Endodermal cell (in vitro differentiated cells): ENCODE results near the gene CC2D2A. TPM values are rescaled to one million over a fixed set of nuclear protein-coding genes. Genes with fewer than 3 reads are reported as not detected.
"Not testable (repeated sequence)": the region's sequence is repeated elsewhere in the genome, so short reads cannot be mapped to it uniquely, and the experiment has no call there.

ENCODE experiments used
- DNase-seq: peaks from one replicate; pipeline ENCODE4 v3.0.0-alpha.2; 2017
- H3K27ac ChIP-seq: 2 replicates; pipeline ENCODE4 v1.5.1; 2013; ENCODE audit warnings: mild to moderate bottlenecking, low read depth, low read length, moderate library complexity
- H3K27me3 ChIP-seq: 2 replicates; pipeline ENCODE4 v1.6.1; 2013; ENCODE audit warnings: mild to moderate bottlenecking, low read length, moderate library complexity; ENCODE audit not compliant: insufficient read depth, control insufficient read depth, poor library complexity, severe bottlenecking
- H3K36me3 ChIP-seq: 2 replicates; pipeline ENCODE4 v1.7.0; 2013; ENCODE audit warnings: mild to moderate bottlenecking, low read length, moderate library complexity; ENCODE audit not compliant: control insufficient read depth, insufficient read depth
- H3K4me1 ChIP-seq: one replicate; pipeline ENCODE4 v1.7.0; 2013; ENCODE audit warnings: low read length; ENCODE audit not compliant: control insufficient read depth, insufficient read depth
- H3K4me3 ChIP-seq: 2 replicates; pipeline ENCODE4 v1.5.1; 2013; ENCODE audit warnings: mild to moderate bottlenecking, low read length, moderate library complexity
- H3K9ac ChIP-seq: 2 replicates; pipeline ENCODE4 v1.6.1; 2013; ENCODE audit warnings: mild to moderate bottlenecking, low read length, moderate library complexity; ENCODE audit not compliant: poor library complexity, severe bottlenecking; ENCODE audit errors: extremely low read depth
- H3K9me3 ChIP-seq: 2 replicates; pipeline ENCODE4 v1.6.1; 2013; ENCODE audit warnings: mild to moderate bottlenecking, low read length, moderate library complexity; ENCODE audit not compliant: control insufficient read depth
- H3K27ac Mint-ChIP-seq: 2 replicates; pipeline ENCODE4 v1.8.0; 2020; ENCODE audit warnings: mixed read lengths
- H3K27me3 Mint-ChIP-seq: 2 replicates; pipeline ENCODE4 v1.8.0; 2021; ENCODE audit warnings: mild to moderate bottlenecking, mixed read lengths; ENCODE audit not compliant: insufficient read depth
- H3K36me3 Mint-ChIP-seq: 2 replicates; pipeline ENCODE4 v1.8.0; 2020; ENCODE audit warnings: low read depth, mixed read lengths
- H3K4me1 Mint-ChIP-seq: 2 replicates; pipeline ENCODE4 v1.8.0; 2020; ENCODE audit warnings: mixed read lengths
- H3K4me3 Mint-ChIP-seq: 2 replicates; pipeline ENCODE4 v1.8.0; 2020; ENCODE audit warnings: mild to moderate bottlenecking, moderate library complexity, mixed read lengths
- H3K9me3 Mint-ChIP-seq: 2 replicates; pipeline ENCODE4 v1.8.0; 2020; ENCODE audit warnings: mild to moderate bottlenecking, mixed read lengths
- CTCF ChIP-seq: fragments of 200-600 bp; sonication (generic); conservative IDR thresholded peaks from 2 replicates; pipeline ENCODE4 v1.5.0; 2021; ENCODE audit warnings: antibody characterized with exemption, mild to moderate bottlenecking
- whole genome bisulfite sequencing, 2 experiments: methylation state at CpG; one replicate each; pipeline versions ENCODE4 v1.1.5 to v1.1.7; 2013; ENCODE audit warnings: missing lambda C conversion rate in 2 of 2, mixed read lengths in 1 of 2; ENCODE audit not compliant: insufficient coverage in 1 of 2, insufficient read length in 1 of 2; 5-methylcytosine and 5-hydroxymethylcytosine counted together
- total RNA-seq, 2 donors: library from RNA; stranded (reverse); fragmentation: NEBNext Ultra II Directional in 1 of 2; extraction: Animal tissue kit (Norgen Biotek cat#: 25700) in 1 of 2; gene quantifications; 2 replicates in 1 of 2; 3 replicates in 1 of 2; pipeline ENCODE4 v1.2.1, GENCODE V29; 2021

Gene CC2D2A
- total RNA-seq, 2 donors from 2014 or later, result 12.3 to 25.2 TPM

GRCh38 chr4:15605537-15605936 is 135.9 kb downstream of the CC2D2A start:
- H3K27ac Mint-ChIP-seq, result peak overlapping the region; percentile 50
- H3K4me1 Mint-ChIP-seq, result no peaks in the 10 kb centered on the region
- no peaks in the 10 kb centered on the region for H3K27me3 Mint-ChIP-seq
- Histone ChIP-seq H3K9ac (no peak overlapping the region), H3K9me3 (peaks cover 17% of the 10 kb centered on the region), H3K4me1 (no peaks in the 10 kb centered on the region), H3K4me3 (no peak overlapping the region), H3K27me3 (no peaks in the 10 kb centered on the region), H3K27ac (no peak overlapping the region), H3K36me3 (peaks cover 55% of the 10 kb centered on the region)
- peaks cover 5% of the 10 kb centered on the region for H3K9me3 Mint-ChIP-seq
- no peak for DNase-seq
- no peak for TF ChIP-seq CTCF
- H3K36me3 Mint-ChIP-seq, result peaks cover 42% of the 10 kb centered on the region
- no peak overlapping the region for H3K4me3 Mint-ChIP-seq
- 91 to 94% methylated on average over 5 of the region's 5 CpGs for WGBS, 2 experiments

DNA sequence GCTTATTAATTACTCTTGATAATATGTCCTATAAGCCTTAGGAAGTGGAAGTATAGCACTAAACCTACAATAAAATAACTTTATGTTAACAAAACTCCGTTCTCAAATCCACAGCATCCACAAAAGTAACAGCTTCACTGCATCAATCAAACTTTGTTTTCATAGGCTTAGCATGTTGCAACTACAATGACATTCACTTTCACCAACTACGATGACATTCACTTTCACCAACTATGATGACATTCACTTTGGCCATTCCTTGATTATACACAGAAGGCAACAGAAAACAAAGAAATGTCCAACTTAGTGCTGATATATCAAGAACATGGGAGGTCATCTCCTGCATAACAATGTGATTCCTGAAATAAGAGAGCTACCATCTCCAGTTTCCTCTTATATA is 141.2 kb downstream of the CC2D2A start:
- Histone ChIP-seq H3K27ac (no peak overlapping the region), H3K36me3 (peaks cover 20% of the 10 kb centered on the region), H3K4me3 (no peak overlapping the region), H3K27me3 (no peaks in the 10 kb centered on the region), H3K9me3 (no peaks in the 10 kb centered on the region), H3K9ac (no peak overlapping the region), H3K4me1 (no peaks in the 10 kb centered on the region)
- TF ChIP-seq CTCF, result no peak
- no peaks in the 10 kb centered on the region for H3K27me3 Mint-ChIP-seq
- no peak overlapping the region for H3K4me3 Mint-ChIP-seq
- WGBS, 2 experiments, result 98 to 100% methylated on average over 2 of the region's 2 CpGs
- peaks cover 18% of the 10 kb centered on the region for H3K36me3 Mint-ChIP-seq
- H3K4me1 Mint-ChIP-seq, result no peaks in the 10 kb centered on the region
- no peak overlapping the region for H3K27ac Mint-ChIP-seq
- DNase-seq, result no peak
- peaks cover 1% of the 10 kb centered on the region for H3K9me3 Mint-ChIP-seq

DNA sequence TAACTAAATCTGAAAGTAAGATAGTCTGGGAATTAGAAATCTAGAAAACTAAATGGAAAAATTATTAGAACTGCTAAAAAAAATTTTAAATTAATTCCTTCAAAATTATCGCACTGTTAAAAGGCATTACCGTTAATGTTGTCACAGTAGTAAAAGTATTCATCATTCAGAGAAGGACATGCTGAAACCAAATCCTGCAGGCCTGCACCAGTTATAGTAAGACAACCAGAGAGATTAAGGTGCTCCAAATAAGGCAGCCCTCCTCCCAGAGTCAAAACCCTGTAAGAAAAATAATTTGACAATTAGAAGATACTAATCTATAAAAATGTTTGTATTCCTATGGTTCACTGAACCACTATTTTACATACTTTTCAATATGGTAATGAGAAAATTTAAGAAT is 142.5 kb downstream of the CC2D2A start:
- WGBS, 2 experiments, result 98 to 100% methylated on average over 1 to 2 of the region's 2 CpGs
- H3K27ac ChIP-seq, result no peak overlapping the region
- H3K27me3 ChIP-seq, result no peaks in the 10 kb centered on the region
- Mint-ChIP-seq H3K27ac (no peak overlapping the region), H3K36me3 (peaks cover 31% of the 10 kb centered on the region), H3K9me3 (peaks cover 14% of the 10 kb centered on the region), H3K4me3 (no peak overlapping the region), H3K27me3 (no peaks in the 10 kb centered on the region), H3K4me1 (no peaks in the 10 kb centered on the region)
- no peaks in the 10 kb centered on the region for H3K4me1 ChIP-seq
- no peak overlapping the region for H3K4me3 ChIP-seq
- peaks cover 28% of the 10 kb centered on the region for H3K36me3 ChIP-seq
- H3K9ac ChIP-seq, result no peak overlapping the region
- no peak for TF ChIP-seq CTCF
- peaks cover 7% of the 10 kb centered on the region for H3K9me3 ChIP-seq
- DNase-seq, result no peak

- H3K9me3 Mint-ChIP-seq, result peaks cover 39% of the 10 kb centered on the region
- 87 to 96% methylated on average over 3 to 18 of the region's 24 CpGs for WGBS, 2 experiments
- not testable (repeated sequence) for H3K4me3 Mint-ChIP-seq
Observed at GRCh38 chr4:15614891-15615290, 145.2 kb downstream of the CC2D2A start.

DNA sequence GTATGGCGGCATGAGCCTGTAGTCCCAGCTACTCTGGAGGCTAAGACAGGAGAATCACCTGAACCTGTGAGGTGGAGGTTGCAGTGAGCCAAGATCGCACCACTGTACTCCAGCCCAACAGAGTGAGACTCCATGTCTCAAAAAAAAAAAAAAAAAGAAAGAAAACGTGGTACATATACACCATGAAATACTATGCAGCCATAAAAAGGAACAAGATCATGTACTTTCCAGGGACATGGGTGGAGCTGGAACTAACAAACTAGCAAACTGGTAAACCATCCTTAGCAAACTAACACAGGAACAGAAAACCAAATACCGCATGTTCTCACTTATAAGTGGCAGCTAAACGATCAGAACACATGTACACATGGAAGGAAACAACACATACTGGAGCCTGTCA is 147.7 kb downstream of the CC2D2A start:
- not testable (repeated sequence) for H3K4me3 ChIP-seq, H3K4me1 Mint-ChIP-seq, H3K4me1 ChIP-seq, DNase-seq, H3K4me3 Mint-ChIP-seq, H3K27ac ChIP-seq, H3K9ac ChIP-seq, H3K27me3 ChIP-seq, H3K27me3 Mint-ChIP-seq, H3K27ac Mint-ChIP-seq
- peaks cover 45% of the 10 kb centered on the region for H3K36me3 ChIP-seq
- H3K36me3 Mint-ChIP-seq, result peaks cover 70% of the 10 kb centered on the region
- WGBS, 2 experiments, result 83 to 100% methylated on average over 2 to 5 of the region's 5 CpGs
- peaks cover 60% of the 10 kb centered on the region for H3K9me3 Mint-ChIP-seq
- peaks cover 56% of the 10 kb centered on the region for H3K9me3 ChIP-seq

More at GRCh38 chr4:15614891-15615290, 145.2 kb downstream of the CC2D2A start:
- not testable (repeated sequence) for H3K4me3 ChIP-seq, DNase-seq, H3K9ac ChIP-seq, H3K27me3 Mint-ChIP-seq, H3K27me3 ChIP-seq, H3K4me1 ChIP-seq, H3K27ac Mint-ChIP-seq, H3K4me1 Mint-ChIP-seq, H3K27ac ChIP-seq
- Histone ChIP-seq H3K36me3 (peaks cover 42% of the 10 kb centered on the region), H3K9me3 (peaks cover 31% of the 10 kb centered on the region)
- H3K36me3 Mint-ChIP-seq, result peaks cover 48% of the 10 kb centered on the region
